ENCODE measurements around the gene RASL10A.

RASL10A gene

DNA sequence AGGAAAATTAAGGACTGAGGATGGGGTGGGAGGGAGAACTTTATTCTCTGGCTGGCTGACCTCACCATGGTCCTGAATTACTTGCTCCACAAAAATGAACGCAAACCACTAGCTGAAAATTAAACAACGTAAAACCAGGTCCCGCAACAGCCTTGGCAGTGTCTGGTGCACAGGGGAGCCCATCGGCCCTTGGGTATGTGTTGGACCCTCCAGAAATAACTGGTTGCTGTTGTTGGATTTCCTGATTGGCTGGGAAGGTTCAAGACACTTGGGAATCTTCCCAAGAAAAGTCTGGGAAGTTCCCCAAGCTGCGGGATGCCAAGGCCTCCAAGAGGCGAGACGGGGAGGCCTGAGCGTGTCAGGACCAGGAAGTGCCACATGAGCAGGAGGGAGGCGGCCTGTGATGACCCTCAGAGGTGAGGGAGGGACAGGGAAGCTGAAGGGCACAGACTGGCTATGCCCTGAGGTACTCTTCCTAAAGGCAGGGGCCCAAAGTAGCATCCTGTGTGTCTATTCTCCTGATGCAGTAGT, 10.4 kb upstream of the RASL10A start:
- Histone ChIP-seq H3K9me3 (no peaks in the 10 kb centered on the region), H3K36me3 (peaks cover 55% of the 10 kb centered on the region), H3K27me3 (no peaks in the 10 kb centered on the region), H3K27ac (no peak overlapping the region), H3K4me3 (ENCODE audit: low read depth in 1 of 2, low read length in 1 of 2) (no peak overlapping the region), H3K4me1 (ENCODE audit: control insufficient read depth in 1 of 2, insufficient read depth in 1 of 2, low read depth in 1 of 2, low read length in 1 of 2) (no peaks in the 10 kb centered on the region)
- TF ChIP-seq, protein P1, sequence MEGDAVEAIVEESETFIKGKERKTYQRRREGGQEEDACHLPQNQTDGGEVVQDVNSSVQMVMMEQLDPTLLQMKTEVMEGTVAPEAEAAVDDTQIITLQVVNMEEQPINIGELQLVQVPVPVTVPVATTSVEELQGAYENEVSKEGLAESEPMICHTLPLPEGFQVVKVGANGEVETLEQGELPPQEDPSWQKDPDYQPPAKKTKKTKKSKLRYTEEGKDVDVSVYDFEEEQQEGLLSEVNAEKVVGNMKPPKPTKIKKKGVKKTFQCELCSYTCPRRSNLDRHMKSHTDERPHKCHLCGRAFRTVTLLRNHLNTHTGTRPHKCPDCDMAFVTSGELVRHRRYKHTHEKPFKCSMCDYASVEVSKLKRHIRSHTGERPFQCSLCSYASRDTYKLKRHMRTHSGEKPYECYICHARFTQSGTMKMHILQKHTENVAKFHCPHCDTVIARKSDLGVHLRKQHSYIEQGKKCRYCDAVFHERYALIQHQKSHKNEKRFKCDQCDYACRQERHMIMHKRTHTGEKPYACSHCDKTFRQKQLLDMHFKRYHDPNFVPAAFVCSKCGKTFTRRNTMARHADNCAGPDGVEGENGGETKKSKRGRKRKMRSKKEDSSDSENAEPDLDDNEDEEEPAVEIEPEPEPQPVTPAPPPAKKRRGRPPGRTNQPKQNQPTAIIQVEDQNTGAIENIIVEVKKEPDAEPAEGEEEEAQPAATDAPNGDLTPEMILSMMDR (IDR thresholded peaks at IDR 0.05): no peak

DNA sequence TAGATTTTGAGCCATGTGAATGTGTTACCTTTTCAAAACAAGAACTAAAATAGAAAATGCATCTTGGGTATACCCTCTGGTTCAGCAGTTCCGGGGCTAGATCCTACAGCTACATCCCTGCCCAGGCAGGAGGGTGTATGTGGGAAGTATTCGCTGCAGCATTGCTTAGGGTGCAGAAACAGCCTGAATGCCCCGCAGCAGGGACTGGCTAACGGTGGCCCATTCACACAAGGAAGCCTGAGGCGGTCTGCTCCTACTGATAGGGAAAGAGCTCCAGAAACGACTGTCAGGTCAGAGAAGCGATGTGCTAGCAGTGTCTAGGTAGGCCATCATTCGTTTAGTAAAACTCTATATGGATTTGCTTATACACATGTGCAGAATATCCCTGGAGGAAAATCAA, 9.9 kb upstream of the RASL10A start:
- no peaks in the 10 kb centered on the region for H3K4me1 ChIP-seq (ENCODE audit: control insufficient read depth in 1 of 2, insufficient read depth in 1 of 2, low read depth in 1 of 2, low read length in 1 of 2)
- no peaks in the 10 kb centered on the region for H3K9me3 ChIP-seq
- peaks cover 50% of the 10 kb centered on the region for H3K36me3 ChIP-seq
- TF ChIP-seq, protein P1 (IDR thresholded peaks at IDR 0.05): no peak
- no peak overlapping the region for H3K27ac ChIP-seq
- H3K27me3 ChIP-seq: no peaks in the 10 kb centered on the region
- no peak overlapping the region for H3K4me3 ChIP-seq (ENCODE audit: low read depth in 1 of 2, low read length in 1 of 2)

DNA sequence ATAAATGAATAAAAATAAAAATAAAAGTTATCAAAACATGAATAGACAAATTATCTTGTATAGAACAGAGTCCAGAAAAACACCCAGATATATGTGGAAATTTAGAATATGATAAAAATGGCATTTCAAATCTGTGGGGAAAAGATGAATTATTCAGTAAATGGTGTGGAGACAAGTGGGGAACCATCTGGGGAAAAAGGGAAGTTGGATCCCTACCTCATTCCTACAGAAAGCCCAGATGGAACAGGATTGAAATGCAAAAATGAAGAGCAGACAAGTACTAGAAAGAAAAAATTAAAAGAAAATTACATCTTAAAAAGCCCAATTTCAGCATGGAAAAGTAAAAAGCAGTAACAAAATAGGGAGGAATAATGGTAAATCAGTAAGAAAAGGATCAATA, 8.1 kb upstream of the RASL10A start:
- Histone ChIP-seq H3K9me3 (no peaks in the 10 kb centered on the region), H3K4me3 (ENCODE audit: low read depth in 1 of 2, low read length in 1 of 2) (no peak overlapping the region), H3K27ac (no peak overlapping the region), H3K4me1 (ENCODE audit: control insufficient read depth in 1 of 2, insufficient read depth in 1 of 2, low read depth in 1 of 2, low read length in 1 of 2) (no peaks in the 10 kb centered on the region), H3K27me3 (no peaks in the 10 kb centered on the region), H3K36me3 (peaks cover 33% of the 10 kb centered on the region)
- TF ChIP-seq, protein P1 (IDR thresholded peaks at IDR 0.05): no peak

DNA sequence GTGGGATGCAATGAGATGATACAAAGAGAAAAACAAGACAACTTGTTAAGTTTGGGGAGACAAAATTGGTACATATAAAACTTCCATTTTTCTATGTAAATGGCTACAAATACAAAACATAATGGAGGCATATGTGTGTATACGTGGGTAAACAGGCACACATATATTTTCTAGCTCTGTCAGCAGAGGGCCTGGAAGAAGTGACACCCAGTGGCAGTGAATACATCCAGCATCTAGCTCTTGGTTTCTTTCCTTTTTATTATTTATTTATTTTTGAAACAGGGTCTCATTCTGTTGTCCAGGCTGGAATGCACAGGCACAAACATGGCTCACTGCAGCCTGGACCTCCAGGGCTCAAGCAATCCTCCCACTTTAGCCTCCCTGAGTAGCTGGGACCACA, 5.0 kb upstream of the RASL10A start:
- H3K27ac ChIP-seq: no peak overlapping the region
- H3K4me1 ChIP-seq (ENCODE audit: control insufficient read depth in 1 of 2, insufficient read depth in 1 of 2, low read depth in 1 of 2, low read length in 1 of 2): peaks cover 0 to 2% of the 10 kb centered on the region in 2 experiments
- H3K9me3 ChIP-seq: no peaks in the 10 kb centered on the region
- H3K27me3 ChIP-seq: peaks cover 26% of the 10 kb centered on the region
- no peak overlapping the region for H3K4me3 ChIP-seq (ENCODE audit: low read depth in 1 of 2, low read length in 1 of 2)
- TF ChIP-seq, protein P1 (IDR thresholded peaks at IDR 0.05): no peak
- H3K36me3 ChIP-seq: peaks cover 2% of the 10 kb centered on the region

DNA sequence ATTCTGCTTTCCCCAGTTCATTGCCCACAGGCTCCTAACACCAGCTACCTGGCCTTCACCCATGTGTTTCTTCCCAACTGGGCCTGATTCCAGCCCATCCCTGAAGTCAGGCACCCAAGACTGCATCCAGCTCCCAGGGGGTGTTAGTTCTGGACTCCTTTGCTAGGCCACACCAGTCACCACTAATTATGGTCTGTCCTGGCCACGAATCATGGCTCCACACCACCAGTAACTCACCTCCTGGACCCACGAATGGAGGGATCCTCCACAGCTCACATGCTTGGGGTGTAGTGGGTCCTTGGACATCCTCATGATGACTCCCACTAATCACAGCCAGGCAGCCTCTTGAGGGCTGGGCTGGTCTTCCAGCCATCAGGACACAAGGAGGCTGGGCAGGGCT, 3.6 kb upstream of the RASL10A start:
- Histone ChIP-seq H3K4me1 (ENCODE audit: control insufficient read depth in 1 of 2, insufficient read depth in 1 of 2, low read depth in 1 of 2, low read length in 1 of 2) (peaks cover 0 to 13% of the 10 kb centered on the region in 2 experiments), H3K36me3 (no peaks in the 10 kb centered on the region), H3K27ac (no peak overlapping the region), H3K27me3 (peaks cover 40% of the 10 kb centered on the region), H3K9me3 (no peaks in the 10 kb centered on the region), H3K4me3 (ENCODE audit: low read depth in 1 of 2, low read length in 1 of 2) (no peak overlapping the region)
- TF ChIP-seq, protein P1 (IDR thresholded peaks at IDR 0.05): no peak

Data from neutrophil (primary cell).